SKM-1 (cell line): ENCODE results near the gene ARHGAP22.
"Not testable (repeated sequence)": the region's sequence is repeated elsewhere in the genome, so short reads cannot be mapped to it uniquely, and the experiment has no call there.

ENCODE experiments used
- DNase-seq: peaks from one replicate; lab custom pipeline; 2025; ENCODE audit not compliant: unreplicated experiment; lab: John Stamatoyannopoulos, UW

Gene ARHGAP22

DNA sequence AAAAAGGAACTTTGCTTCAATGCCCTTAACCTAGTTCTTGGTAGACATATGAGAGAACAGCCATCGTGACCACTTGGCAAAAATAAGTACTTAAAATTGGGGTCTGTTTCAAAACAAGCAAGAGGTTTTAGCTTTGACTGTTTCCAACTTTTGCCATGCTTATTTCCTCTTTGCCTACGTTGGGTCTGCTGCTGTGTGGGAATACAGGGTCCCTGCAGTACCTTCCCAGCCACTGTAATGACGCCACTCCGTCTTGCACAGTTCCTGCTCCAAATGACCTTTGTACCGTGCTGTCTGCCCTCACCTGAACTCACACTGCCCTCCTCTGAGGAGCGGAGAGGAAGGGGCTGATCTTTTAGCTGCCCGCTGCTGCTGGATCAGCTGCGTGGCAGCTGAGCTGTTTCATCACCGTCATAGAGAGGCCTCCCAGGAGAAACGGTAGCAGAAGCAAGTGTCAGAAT is 165.3 kb downstream of the ARHGAP22 start:
- no peak for DNase-seq

DNA sequence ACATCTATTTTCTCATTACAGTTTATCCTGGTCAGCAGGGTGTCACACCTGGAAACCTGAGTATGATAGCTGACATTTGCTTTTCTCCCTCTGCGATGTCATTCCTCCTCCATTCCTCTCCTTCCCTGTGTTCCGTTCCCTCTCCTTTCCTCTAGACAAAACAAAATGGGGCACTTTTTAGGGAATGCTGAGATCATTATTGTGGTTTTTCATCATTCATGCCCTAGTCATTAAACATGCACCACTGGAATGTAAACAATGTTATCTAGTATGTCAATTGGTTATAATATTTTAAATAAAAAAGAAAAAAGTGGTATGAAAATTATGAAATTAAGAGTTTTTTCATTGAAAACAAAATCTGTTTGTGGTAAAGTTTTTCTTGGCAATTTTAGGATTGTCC is 165.8 kb downstream of the ARHGAP22 start:
- DNase-seq: no peak

DNA sequence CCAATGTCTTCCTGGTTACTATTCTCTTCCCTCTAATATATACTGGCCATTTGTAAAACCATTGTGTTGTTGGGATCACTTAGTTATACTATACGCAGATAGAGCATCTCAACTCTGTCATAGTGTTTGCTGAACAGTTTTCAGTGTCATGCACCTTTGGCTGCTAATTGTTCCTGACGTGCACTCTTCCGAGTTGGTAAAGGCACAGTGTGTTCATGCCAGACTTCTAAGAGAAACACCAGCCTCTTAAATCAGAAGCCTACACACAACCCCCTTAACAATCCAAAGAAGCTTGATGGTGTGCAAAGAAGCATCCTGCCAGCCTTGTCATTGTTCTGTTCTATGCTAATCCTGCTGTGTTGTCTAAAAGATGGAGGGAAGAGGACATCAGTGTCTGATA is 167.3 kb downstream of the ARHGAP22 start:
- DNase-seq: no peak

DNA sequence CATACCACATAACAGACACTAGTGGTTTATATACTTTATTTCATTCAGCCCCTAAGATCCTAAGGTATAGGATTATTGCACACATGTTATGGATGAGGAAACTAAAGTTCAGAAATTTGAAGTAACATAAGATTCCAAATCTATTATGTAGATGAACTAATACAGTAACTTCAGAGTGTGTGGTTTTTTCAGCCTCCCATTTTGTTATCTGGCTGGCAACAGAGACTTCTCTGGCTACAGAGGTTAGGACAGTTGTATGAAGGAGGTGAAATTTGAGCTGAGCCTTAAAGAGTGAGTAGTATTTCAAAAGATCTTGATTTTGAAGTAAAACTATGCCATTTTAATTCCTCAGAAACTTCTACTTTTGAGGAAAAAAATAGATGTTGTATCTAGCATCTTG is 173.0 kb downstream of the ARHGAP22 start:
- DNase-seq: no peak

DNA sequence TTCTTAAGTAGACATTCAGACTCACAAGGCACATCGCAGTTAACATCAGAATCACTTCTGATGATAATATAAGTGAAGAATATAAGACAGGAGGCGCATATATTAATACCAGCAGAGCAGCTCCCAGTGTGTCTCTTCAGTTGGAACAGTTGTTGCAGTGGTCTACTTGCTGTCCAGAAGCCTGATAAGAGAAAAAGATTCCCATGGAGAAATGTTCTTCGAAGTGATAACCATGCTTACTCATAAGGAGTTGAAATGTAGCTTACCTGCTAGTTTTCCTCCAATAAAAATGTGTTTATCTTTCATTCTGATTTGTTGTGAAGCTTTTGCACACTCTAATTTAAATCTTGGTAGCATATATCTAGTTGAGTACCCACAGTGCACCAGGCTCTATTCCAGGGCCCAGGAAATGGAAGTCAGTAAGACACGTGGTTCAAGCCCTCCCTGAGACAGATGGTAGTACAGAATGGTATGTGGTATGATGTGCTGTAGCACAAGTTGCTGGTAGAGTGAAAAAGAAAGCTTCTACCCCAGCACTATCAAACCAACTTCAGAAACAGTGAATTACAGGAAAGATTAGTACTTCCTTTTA is 174.4 kb downstream of the ARHGAP22 start:
- no peak for DNase-seq

DNA sequence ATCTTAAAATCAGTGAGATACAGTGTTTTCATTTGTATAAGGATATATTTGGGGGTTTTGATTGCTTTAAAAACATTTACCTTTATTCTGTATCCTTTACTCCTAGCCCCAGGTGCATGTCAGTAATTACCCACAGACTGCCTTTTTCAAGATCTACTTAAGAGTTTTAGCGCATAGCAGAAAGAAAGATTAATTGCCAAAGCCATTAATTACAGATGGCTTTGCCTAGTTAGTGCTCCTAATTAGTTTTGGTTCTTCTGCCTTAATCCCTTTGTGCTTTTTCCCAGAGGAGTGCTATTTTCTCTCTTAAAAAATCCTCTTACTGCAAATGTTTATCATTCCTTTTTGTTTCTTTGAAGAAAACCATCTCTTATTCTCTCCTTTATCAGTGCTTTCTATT is 175.6 kb downstream of the ARHGAP22 start:
- no peak for DNase-seq

DNA sequence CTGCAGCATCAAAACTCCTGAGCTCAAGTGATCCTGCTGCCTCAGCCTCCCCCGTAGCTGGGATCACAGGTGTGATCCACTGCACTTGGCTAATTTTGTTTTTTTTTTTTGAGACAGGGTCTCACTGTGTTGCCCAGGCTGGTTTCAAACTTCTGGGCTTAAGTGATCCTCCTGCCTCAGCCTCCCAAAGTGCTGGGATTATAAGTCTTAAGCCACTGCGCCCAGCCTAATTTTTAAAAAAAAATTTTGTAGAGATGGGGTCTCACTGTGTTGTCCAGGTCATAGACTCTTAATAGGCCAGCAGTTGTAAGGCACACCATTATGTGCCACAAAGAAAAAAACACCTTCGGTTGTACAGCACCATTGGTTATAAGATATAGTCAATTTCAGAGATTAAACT is 176.0 kb downstream of the ARHGAP22 start:
- DNase-seq: no peak

DNA sequence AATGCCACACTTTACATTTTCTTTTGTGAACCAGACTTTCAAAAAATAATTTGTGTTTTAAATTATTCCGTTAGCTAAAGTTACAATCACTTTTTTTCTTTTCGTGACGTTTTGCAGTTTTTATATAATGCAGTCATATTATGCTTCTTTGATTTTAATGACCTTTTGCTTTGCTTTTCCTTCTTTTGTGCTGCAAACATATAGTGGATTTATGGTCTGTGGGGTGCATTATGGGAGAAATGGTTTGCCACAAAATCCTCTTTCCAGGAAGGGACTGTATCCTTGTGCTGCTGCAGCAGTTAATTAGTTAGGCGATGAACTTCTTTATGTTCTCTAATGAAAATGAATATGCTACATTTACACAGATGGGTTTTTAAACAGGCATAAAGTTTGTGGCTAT is 181.0 kb downstream of the ARHGAP22 start:
- DNase-seq: no peak

DNA sequence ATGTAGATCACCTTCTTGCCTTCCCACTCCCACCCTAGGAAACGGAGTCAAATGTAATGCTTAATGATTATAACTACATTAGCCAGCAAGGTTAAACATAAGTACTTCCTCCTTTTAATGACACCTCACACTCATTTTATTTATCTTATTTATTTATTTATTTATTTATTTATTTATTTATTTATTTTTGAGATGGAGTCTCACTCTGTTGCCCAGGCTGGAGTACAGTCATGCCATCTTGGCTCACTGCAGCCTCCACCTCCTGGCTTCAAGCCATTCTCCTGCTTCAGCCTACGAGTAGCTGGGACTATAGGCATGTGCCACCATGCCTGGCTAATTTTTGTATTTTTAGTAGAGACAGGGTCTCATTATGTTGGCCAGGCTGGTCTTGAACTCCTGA is 183.0 kb downstream of the ARHGAP22 start:
- DNase-seq: not testable (repeated sequence)

DNA sequence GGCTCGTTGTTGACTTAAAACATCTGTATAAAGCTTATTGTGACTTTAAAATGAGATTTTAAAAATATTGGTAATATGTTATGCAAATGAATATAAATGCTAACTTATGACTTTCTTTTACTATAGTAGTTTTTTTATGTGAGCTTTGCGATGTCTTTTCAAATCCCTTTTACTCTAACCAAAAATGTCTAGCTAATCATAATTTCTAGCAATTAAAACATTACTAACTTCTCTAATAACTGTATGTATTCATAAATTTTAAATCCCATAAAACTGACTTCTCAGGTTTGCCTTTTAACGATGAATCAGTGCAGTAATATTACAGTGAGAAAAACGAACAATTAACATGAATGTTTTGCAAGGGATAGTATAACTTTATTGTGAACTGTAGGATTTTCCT is 185.2 kb downstream of the ARHGAP22 start:
- DNase-seq: no peak

DNA sequence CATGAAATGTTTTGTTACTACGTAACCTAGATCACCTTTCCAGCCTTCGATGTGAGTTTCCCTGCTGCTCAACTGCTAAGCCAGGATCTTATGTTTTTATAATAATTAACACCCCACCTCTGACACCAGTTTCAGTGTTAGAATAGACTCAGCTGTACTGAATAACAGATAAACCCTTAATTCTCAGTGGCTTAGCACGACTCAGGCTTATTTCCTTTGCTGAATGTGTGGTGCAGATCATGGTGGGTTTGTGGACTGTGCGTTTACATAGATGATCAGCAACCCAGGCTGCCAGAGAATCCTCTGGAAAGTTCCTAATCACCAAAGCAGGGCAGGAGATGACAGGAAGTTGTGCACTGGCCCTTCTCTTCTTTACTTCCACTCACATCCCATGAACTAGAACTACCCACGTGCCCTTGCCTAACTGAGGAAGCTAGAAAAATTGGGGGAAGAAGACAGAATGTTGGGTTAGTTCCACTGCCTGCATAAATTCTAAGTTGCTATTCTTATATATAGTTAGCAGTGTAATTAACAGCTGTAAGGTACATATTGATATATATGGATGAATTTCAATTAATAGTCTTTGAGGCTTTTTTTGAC is 186.6 kb downstream of the ARHGAP22 start:
- no peak for DNase-seq

DNA sequence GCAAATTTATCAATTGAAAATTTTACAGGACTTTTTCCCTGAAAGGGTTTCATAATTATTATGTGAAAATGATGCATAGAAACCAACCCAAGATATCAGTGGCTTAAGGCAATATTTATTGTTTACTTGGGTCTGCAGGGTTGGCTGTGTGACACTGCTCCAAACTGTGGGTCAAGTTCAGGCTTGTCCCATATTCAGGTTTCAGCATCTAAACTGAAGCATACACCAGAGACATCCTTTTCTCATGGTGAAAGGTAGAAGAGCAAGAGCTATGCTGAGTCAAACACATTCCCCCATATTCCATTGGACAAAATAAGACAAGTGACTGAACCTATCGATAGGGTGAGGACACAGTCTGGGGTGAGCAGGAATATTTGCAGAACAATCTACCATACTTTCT is 187.5 kb downstream of the ARHGAP22 start:
- DNase-seq: no peak

DNA sequence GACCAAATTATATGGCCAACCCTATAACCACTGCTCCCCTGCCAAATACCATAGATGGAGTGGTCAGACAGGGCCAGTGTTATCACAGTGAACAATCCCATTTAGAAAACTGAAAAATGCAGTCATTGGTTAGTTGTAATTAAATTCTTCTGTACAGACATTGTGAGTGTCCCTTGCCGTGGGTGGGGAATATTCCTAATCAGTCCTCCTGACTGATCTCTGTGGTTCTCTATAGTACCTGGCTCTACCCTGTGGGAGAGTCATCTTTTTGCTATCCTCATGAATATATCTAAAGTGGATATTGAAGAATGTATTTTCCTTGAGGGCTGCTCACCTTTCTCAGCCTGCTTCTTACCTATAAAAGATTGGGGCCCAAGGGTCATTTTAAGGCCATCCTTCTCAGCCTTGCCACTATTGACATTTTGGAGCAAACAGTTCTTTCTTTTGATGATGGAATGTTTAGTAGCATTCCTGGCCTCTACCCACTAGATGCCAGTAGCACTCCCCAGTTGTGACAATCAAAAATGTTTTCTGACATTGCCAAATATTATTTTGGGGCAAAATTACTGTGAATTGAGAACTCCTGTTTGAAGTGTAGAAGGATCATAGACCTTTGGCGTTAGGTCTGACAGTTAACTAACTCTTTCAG is 188.2 kb downstream of the ARHGAP22 start:
- DNase-seq: no peak

DNA sequence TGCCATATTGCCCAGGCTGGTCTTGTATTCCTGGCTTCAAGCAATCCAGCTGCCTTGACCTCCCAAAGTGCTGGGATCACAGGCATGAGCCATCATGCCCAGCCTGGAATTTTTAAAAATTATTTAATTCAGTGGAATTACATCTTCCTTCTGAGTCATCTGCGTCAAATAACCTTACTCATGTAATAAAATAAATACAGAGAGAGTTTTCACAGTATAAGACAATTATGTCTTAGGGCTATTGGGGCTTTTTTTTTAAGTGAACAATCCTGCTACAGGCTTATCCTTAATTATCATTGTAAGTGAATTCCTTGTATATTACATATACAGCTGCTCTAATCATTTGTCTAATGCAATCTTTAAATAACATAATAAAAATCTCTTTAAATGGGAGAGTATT is 190.1 kb downstream of the ARHGAP22 start:
- DNase-seq: no peak

DNA sequence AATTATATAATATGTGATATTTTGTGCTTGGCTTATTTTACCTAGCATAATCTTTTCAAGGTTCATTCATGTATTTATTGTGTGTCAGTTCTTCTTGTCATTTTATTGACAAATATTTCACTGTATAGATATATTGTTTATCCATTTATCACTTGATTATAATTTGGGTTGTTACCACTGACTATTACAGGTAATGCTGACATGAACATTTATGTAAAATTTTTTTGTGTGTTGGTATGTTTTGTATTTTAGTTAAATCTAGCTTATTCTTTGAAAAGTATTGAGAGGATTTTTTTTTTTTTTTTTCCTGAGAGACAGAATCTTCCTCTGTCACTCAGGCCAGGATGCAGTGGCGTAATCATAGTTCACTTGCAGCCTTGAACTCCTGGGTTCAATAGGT is 190.7 kb downstream of the ARHGAP22 start:
- no peak for DNase-seq

DNA sequence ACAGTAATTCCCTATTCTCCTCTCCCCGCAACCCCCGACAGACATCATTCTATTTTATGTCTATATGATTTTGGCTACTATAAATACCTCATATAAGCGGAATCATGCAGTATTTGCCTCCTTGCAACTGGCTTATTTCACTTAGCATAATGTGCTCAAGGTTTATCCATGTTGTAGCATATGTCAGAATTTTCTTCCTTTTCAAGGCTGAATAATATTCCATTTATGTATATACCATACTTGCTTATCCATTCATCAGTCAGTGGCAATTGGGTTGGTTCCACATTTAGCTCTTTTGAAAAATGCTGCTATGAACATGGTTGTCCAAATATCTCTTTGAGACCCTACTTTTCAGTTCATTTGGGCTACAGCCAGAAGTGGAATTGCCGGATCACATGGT is 191.9 kb downstream of the ARHGAP22 start:
- DNase-seq: no peak

DNA sequence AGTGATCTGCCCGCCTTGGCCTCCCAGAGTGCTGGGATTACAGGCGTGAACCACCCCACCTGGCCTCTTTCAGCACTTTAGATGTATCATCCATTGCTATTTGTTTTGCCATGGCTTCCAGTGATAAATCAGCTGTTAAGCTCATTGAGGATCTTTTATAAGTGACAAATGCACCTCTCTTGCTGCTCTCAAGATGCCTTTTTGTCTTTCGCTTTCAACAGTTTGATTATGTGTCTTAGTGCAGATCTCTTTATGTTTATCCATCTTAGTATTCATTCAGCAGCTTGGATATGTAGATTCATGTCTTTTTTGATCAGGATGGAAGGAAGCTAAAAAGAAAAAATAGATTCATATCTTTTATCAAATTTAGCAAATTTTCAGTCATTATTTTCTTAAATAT is 192.8 kb downstream of the ARHGAP22 start:
- no peak for DNase-seq

DNA sequence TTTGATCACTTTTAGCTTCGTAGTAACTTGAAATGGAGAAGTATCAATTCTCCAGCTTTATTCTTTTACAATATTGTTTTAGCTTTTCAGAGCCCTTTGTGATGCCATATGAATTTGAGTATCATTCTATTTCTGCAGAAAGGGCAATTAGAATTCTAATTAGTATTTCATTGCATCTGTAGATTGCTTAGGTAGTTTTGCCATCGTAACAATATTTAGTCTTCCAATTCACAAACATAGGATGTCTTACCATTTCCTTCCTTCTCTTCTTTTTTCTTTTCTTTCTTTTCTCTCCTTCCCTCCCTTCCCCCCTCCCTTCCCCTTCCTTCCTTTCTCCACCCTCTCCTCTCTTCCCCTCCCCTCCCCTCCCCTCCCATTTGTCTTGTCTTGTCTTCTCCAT is 193.4 kb downstream of the ARHGAP22 start:
- no peak for DNase-seq

DNA sequence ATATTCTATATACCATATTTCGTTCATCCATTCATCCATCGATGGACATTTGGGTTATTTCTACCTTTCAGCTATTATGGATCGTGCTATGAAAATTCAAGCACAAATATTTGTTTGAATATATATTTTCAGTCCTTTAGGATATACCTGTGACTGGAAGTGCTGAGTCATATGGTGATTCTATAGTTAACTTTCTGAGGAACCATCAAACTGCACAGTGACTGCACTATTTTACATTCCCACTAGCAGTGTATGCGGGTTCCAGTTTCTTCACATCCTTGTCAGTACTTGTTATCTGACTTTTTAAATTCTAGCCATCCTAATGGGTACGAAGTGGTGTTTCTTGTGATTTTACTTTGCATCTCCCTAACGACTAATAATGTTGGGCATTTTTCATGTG is 194.4 kb downstream of the ARHGAP22 start:
- no peak for DNase-seq

DNA sequence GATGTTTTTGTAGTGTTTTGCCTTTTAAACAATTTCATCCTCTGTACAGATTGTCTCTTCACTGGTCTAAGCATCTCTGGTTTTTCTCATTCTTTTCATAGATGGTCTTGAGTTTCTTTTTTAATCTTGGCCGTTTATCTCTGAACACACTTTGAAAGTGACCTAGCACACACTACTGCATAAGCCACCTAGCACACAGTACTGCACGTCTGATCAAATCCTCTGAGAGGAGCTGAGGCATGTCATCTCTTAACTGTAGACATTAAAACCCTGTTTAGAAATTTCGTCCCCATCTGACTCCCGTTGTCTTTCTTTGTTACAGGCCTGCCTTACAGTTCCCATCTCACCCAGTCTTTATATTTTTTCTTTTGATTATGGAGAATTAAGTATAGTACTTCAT is 198.2 kb downstream of the ARHGAP22 start:
- DNase-seq: no peak

DNA sequence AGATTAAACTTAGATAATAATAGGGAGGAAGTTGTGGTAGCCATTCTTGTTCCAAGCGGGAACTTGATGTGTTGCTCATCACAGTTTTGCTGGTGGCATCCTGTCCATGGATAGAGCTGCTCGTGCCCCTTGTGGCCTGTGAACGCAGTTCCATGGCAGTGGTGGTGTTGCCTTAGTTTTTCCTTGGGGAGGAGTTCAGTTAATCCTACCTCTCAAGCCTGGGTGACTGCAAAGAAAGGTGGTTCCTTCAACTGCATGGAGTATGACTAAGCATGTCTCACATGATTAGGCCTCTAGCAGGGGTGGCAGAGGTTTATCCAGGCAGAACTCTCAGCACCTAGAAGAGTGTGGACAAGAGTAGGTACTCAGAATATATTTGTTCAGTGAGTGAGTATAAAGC is 198.7 kb downstream of the ARHGAP22 start:
- no peak for DNase-seq

DNA sequence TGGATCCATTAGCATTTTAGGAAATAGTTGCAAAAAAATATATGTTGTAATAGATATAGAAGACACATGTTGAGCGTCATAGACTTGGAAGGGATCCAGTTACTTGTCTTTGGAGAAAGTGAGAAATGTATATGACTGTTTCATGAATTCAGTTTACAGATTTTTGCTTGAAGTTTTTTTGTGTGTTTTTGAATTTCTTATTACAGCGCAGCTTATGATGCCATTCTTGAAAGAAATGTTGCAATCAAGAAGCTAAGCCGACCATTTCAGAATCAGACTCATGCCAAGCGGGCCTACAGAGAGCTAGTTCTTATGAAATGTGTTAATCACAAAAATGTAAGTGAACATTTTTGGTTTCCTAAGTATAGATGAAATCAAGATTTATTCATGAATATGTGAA is 200.2 kb downstream of the ARHGAP22 start:
- no peak for DNase-seq

DNA sequence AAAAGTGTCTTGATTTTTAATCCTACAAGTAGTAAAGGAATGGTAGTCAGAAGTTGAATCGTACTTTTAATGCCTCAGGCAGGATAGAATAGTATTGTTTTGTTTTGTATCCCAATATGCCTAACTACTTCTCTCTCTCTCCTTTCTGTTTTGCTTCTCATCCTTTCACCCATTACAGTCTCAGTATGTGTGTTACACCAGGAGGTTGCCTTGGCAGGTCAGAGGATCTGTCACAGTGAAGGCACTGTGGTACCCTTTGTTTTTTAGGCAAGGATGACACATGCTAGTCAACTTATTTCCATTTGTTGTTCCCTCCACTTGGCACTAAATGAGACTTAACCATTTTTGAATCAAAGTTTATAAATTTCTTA is 204.0 kb downstream of the ARHGAP22 start:
- DNase-seq: no peak
